SK-N-SH treated with all-trans-retinoic acid at 6 μM for 48 hours (cell line): ENCODE data around the gene PTPRN2.

Source experiments
- ARNTL ChIP-seq: fragments of 450-650 bp; formaldehyde crosslinking; IDR thresholded peaks from 2 replicates; pipeline ENCODE4 v1.5.0; 2020; ENCODE audit warnings: low read depth, mild to moderate bottlenecking, moderate library complexity, borderline replicate concordance
- ESRRG ChIP-seq: fragments of 250-450 bp; sonication (Bioruptor Pico); IDR thresholded peaks from 2 replicates; pipeline ENCODE4 v1.6.1; 2021; ENCODE audit warnings: mild to moderate bottlenecking
- GLIS3 ChIP-seq: fragments of 250-450 bp; sonication (Bioruptor Pico); IDR thresholded peaks from 2 replicates; pipeline ENCODE4 v1.5.0; 2020; ENCODE audit warnings: mild to moderate bottlenecking, moderate library complexity
- OSR1 ChIP-seq: fragments of 250-450 bp; sonication (Bioruptor Pico); IDR thresholded peaks from 2 replicates; pipeline ENCODE4 v1.8.0; 2022; ENCODE audit warnings: moderate library complexity, mild to moderate bottlenecking, inconsistent platforms
- RARB ChIP-seq: fragments of 250-450 bp; sonication (Bioruptor Pico); IDR thresholded peaks from 2 replicates; pipeline ENCODE4 v1.8.0; 2021; ENCODE audit warnings: mild to moderate bottlenecking, moderate library complexity
- ZC3H10 ChIP-seq: fragments of 250-450 bp; sonication (Bioruptor Pico); IDR thresholded peaks from 2 replicates; pipeline ENCODE4 v1.5.1; 2021; ENCODE audit warnings: mild to moderate bottlenecking, moderate library complexity
- ZFP3 ChIP-seq: fragments of 250-450 bp; sonication (Bioruptor Pico); IDR thresholded peaks from 2 replicates; pipeline ENCODE4 v1.5.0; 2020; ENCODE audit warnings: mild to moderate bottlenecking, moderate library complexity
- ZNF70 ChIP-seq: fragments of 450-650 bp; formaldehyde crosslinking; IDR thresholded peaks from 2 replicates; pipeline ENCODE4 v1.5.0; 2020; ENCODE audit warnings: mild to moderate bottlenecking, moderate library complexity
- ZNF8 ChIP-seq: fragments of 450-650 bp; formaldehyde crosslinking; IDR thresholded peaks from 2 replicates; pipeline ENCODE4 v1.5.0; 2020; ENCODE audit warnings: mild to moderate bottlenecking, moderate library complexity
- TF ChIP-seq, protein P1 (sequence below): fragments of 250-450 bp; sonication (Bioruptor Pico); IDR thresholded peaks from 2 replicates; pipeline ENCODE4 v1.5.1; 2021; ENCODE audit warnings: mild to moderate bottlenecking, moderate library complexity
- TF ChIP-seq, protein P2 (sequence below): fragments of 250-450 bp; sonication (Bioruptor Pico); IDR thresholded peaks from 2 replicates; pipeline ENCODE4 v1.5.1; 2020; ENCODE audit warnings: low read depth, mild to moderate bottlenecking, moderate library complexity

DNA sequence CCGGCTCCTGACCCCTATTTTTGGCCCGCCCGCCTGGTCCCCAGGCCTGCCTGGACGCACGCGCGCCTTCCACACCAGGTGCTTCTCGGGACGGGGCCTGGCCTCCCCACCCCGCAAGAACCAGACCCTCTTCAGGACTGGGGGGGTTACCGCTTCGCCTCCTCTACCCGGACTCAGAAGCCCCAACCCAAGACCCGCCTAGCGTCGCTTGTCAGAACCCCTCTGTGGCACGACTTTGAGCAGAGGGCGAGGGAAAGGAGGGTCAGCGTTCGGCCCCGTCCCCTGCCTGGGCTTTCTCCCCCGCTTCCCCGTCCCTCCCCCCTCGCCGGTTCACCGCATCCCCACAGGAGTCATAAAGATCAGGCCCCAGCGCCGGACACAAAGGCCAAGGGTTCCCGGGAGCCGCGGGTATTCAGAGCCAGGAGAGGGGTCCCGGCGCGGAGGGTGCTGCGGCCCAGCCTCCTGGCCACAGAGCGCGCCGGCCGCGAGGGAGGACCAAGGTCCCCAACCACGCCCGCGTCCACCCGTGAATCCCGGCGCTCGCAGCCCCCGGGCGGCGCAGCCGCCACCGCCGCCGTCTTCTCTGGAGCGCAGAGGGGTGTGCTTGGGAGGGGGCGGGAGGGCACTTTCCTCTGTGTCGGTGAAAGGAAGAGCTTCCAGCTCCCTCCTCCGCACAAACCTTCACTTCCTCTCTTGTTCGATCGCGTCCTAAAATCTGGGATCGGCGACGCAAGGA is 898.9 kb downstream of the PTPRN2 start:
- TF ChIP-seq ZC3H10 (no peak), OSR1 (CRISPR knock-in tag) (no peak), RARB (CRISPR knock-in tag) (no peak), ARNTL (CRISPR knock-in tag) (no peak), ESRRG (CRISPR knock-in tag) (no peak), ZNF70 (no peak), ZFP3 (CRISPR knock-in tag) (no peak), GLIS3 (CRISPR knock-in tag) (no peak), ZNF8 (CRISPR knock-in tag) (no peak)
- TF ChIP-seq, protein P1, sequence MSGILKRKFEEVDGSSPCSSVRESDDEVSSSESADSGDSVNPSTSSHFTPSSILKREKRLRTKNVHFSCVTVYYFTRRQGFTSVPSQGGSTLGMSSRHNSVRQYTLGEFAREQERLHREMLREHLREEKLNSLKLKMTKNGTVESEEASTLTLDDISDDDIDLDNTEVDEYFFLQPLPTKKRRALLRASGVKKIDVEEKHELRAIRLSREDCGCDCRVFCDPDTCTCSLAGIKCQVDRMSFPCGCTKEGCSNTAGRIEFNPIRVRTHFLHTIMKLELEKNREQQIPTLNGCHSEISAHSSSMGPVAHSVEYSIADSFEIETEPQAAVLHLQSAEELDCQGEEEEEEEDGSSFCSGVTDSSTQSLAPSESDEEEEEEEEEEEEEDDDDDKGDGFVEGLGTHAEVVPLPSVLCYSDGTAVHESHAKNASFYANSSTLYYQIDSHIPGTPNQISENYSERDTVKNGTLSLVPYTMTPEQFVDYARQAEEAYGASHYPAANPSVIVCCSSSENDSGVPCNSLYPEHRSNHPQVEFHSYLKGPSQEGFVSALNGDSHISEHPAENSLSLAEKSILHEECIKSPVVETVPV (CRISPR knock-in tag), result no peak
- TF ChIP-seq, protein P2, sequence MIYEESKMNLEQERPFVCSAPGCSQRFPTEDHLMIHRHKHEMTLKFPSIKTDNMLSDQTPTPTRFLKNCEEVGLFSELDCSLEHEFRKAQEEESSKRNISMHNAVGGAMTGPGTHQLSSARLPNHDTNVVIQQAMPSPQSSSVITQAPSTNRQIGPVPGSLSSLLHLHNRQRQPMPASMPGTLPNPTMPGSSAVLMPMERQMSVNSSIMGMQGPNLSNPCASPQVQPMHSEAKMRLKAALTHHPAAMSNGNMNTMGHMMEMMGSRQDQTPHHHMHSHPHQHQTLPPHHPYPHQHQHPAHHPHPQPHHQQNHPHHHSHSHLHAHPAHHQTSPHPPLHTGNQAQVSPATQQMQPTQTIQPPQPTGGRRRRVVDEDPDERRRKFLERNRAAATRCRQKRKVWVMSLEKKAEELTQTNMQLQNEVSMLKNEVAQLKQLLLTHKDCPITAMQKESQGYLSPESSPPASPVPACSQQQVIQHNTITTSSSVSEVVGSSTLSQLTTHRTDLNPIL (CRISPR knock-in tag), result no peak
